Measurements from ENCODE around the gene NUB1.

- TF ChIP-seq POLR2A (IDR thresholded peaks at IDR 0.05): no peak
- TF ChIP-seq, protein P1, sequence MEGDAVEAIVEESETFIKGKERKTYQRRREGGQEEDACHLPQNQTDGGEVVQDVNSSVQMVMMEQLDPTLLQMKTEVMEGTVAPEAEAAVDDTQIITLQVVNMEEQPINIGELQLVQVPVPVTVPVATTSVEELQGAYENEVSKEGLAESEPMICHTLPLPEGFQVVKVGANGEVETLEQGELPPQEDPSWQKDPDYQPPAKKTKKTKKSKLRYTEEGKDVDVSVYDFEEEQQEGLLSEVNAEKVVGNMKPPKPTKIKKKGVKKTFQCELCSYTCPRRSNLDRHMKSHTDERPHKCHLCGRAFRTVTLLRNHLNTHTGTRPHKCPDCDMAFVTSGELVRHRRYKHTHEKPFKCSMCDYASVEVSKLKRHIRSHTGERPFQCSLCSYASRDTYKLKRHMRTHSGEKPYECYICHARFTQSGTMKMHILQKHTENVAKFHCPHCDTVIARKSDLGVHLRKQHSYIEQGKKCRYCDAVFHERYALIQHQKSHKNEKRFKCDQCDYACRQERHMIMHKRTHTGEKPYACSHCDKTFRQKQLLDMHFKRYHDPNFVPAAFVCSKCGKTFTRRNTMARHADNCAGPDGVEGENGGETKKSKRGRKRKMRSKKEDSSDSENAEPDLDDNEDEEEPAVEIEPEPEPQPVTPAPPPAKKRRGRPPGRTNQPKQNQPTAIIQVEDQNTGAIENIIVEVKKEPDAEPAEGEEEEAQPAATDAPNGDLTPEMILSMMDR (IDR thresholded peaks at IDR 0.05): no peak
Measured at GRCh38 chr7:151337346-151337745, 4.3 kb upstream of the NUB1 start.
